Measurements from ENCODE around the gene CLN5.
"Not testable (repeated sequence)": the region's sequence is repeated elsewhere in the genome, so short reads cannot be mapped to it uniquely, and the experiment has no call there.

CLN5 gene

GRCh38 chr13:76991796-76992547 lies at the start of gene CLN5:
Gene CLN5 (plus strand): TSS chr13:76992081. CDS start chr13:76992099, 18 bp downstream.
- DNase-seq: peak; percentile 88 to 95

GRCh38 chr13:76942363-76942762 lies 49.5 kb upstream of the CLN5 start:
- DNase-seq: no peak

DNA sequence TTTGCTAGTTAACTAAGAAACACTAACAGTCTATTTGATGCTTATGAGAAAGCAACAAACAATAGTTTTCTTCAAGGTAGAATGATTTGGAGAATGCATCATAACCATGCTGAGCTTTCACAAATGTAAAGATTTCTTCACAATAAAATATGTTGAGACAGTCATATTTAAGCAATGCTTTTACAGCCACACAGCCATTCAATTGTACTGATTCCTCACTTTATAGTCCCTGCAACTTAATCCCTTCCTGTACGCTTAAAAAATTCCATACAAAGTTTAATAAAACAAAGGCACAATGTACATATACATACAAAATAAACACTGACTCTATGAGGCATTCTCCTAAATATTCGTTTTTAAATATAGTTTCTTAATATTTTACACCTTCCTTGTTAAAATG lies 48.2 kb upstream of the CLN5 start:
- DNase-seq: no peak

GRCh38 chr13:76944456-76944855 lies 47.4 kb upstream of the CLN5 start:
- DNase-seq: peak in 1 of 2 experiments; percentile 15

DNA sequence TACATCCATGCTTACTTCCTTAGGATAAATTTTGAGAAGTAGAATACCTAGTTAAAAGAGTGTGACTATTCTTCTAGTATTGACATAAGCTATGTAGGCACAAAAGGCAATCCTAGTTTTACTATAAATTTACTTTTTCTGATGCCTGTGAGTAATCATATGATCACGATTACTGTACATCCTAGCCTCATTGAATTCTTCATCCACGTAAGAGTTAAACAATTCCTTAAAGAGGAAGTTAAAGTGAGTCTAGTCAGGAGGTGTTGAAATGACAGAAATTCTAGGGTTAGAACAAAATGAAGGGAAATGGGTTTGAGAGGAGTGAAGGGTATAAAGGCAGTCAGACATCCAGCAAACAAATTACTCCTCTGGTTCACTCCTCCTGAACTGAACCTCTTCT lies 43.7 kb upstream of the CLN5 start, which contains the start of gene ACOD1:
ACOD1 (plus strand) TSS at position 363 of the 400 bp plus-strand sequence. CDS start 48 bp downstream, outside the sequence.
- peak; percentile 47 to 53 for DNase-seq

GRCh38 chr13:76950101-76950500 lies 41.8 kb upstream of the CLN5 start:
- DNase-seq: no peak

DNA sequence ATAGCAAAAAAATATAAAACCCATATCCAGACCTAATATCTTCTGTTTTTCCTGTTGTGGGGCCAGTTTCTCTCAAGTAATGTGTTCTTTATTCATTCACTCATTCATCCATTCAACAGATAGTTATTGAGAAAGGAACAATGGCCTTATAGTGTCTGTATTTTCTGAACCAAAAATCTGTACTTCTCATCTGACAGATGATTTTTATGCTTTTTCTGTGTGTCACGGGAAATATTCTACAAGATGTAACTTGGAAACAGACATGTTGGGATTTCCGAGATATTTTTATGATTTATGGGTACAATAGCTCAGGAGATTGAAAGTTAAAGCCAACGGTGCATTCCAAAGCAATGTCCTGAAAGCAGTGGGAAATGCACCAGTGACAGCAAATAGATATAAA lies 37.9 kb upstream of the CLN5 start:
- no peak for DNase-seq

DNA sequence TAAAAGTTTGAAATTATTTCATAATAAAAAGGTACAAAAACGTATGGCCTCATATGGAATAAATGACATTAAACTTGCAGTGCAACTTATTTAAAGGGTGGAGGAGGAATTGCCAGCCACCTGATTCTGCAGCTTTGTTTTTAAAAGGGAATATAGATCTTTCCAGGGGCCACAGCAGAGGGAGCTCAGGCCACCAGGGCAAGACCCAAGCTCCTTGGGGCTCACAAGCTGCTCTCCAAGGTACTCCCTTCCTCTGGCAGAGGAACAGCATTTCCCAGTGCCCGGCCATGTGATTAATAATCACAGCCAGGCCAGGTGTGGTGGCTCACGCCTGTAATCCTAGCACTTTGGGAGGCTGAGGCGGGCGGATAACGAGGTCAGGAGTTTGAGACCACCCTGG lies 37.3 kb upstream of the CLN5 start:
- no peak for DNase-seq

GRCh38 chr13:76955193-76955592 lies 36.7 kb upstream of the CLN5 start:
- no peak for DNase-seq

- DNase-seq: no peak
These were observed 36.2 kb upstream of the CLN5 start for GRCh38 chr13:76955661-76956060.

DNA sequence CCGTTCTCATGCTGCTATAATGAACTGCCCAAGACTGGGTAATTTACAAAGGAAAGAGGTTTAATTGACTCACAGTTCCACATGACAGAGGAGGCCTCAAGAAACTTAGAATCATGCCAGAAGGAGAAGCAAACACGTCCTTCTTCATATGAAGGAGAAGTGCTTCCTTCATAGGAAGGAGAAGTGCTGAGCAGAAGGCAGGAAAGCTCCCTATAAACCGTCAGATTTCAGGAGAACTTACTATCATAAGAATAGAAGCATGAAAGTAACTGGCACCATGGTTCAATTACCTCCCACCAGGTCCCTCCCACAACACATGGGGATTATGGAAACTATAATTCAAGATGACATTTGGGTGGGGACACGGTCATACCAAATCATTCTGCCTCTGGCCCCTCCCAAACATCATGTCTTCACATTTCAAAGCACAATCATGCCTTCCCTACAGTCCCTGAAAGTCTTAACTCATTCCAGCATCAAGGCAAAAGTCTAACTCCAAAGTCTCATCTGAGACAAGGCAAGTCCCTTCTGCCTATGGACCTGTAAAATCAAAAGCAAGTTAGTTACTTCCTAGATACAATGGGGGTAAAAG lies 32.9 kb upstream of the CLN5 start:
- no peak for DNase-seq

GRCh38 chr13:76959734-76960133 lies 32.1 kb upstream of the CLN5 start:
- DNase-seq: not testable (repeated sequence)

- no peak for DNase-seq
These were observed 26.0 kb upstream of the CLN5 start for GRCh38 chr13:76965759-76966421.

- no peak for DNase-seq
These were observed 24.9 kb upstream of the CLN5 start for GRCh38 chr13:76967031-76967430.

DNA sequence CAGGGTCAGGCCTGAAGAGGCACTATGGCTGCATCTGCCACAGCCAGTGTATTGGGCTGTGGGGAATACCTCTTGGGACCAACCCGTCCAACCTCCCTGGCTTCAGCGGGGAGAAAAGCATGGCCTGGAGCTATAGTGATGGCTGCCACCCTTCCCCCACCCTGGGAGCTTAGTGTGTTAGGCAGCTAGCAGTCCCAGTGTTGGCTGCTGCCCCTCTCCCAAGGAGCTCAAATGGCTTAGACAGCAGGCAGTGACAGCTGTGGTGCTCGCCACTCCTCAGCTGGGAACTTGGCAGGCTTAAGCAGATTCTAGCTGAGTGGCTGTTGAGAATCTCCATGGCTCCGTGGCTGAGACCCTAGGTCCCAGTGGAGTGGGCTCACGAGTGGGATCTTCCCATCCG lies 23.8 kb upstream of the CLN5 start:
- no peak for DNase-seq

DNA sequence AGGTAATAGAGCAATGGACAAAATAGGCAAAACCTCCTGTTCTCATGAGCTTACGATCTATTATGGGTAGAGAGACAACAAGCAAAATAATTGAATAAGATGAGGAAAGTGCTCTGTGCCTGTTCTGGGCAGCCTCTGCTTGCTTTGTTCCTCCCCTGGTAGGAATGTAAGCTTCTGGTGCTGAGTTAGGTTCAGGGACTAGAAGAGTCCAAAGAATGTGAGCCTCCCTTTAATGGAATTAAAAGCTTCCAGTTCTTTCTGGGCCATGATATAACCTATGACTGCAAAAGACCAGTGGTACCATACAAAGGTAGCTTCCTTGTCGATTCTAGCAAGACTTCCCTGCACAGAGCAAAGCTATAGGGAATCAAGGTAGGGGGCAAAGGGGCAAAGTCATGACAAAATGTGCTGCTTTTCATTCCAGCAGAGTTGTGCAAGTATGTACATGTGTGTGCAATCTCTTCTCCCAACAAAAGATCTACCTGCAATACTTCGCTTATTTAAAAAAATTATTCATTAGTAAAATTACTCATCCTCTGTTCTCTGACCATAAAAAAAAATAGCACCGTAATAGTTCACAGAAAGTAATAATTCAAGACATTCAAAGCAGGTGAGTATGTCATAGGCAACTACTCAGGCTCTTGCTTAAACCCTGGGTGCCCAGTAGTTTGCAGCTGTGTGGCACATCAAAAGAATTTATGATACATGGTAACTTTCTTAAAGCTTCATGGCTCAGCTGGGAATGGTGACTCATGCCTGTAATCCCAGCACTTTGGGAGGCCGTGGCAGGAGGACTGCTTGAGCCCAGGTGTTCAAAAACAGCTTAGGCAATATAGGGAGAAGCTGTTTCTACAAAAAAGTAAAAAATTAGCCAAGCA lies 22.2 kb upstream of the CLN5 start:
- no peak for DNase-seq

DNA sequence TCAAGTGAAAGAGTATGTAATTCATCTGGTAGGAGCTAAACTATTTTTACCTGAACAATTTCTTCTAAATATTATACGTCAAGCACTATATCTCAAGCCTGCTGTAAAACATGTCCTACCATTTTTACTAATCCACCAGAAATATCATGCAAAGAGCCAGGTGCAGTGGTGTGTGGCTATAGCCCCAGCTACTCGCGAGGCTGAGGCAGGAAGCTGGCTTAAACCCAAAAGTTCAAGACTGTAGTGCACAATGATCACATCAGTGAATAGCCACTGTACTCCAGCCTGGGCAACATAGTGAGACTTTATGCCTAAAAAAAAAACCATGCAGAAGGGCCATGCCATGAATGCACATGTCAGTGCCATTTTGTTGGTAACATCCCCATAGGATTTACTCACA lies 20.7 kb upstream of the CLN5 start:
- no peak for DNase-seq

DNA sequence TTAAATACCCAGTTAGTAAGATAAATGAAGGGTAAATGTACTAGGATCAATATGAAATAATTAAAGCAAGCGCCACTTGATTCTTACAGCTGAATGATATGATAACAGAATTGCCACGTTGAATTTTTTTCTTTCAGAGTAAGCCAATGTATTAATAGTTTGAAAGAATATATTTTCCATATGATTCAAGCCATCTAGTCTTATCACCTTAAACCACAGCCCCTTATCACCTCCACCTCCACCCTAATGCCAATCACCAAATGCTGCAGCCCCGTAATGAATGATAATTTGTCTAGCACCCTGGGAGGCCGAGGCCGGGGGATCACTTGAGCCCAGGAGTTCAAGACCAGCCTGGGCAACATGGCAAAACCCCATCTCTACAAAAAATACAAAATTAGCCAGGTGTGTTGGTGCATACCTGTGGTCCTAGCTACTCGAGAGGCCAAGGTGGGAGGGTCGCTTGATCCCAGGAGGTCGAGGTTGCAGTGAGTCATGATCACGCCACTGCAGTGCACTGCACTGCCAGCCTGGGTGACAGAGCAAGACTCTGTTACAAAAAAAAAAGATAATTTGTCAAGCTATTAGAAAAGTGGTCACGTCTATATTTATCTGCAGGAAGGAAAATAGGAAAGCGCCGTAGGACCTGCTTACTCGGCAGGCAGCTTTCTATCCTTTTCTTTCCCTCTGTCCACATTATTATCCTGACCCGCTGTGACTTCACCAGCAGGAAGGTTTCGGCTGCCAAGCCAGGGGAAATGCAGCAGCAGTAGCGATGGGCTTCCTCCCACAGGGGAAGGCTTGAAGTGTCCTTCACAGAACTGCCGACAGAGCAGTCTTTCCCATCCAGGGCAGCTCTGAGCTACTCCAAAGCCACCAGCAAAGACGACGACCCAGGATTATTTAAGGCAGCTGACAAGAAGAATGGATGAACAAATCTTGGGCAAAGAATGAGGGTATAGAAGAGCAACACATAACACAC lies 19.7 kb upstream of the CLN5 start:
- no peak for DNase-seq

DNA sequence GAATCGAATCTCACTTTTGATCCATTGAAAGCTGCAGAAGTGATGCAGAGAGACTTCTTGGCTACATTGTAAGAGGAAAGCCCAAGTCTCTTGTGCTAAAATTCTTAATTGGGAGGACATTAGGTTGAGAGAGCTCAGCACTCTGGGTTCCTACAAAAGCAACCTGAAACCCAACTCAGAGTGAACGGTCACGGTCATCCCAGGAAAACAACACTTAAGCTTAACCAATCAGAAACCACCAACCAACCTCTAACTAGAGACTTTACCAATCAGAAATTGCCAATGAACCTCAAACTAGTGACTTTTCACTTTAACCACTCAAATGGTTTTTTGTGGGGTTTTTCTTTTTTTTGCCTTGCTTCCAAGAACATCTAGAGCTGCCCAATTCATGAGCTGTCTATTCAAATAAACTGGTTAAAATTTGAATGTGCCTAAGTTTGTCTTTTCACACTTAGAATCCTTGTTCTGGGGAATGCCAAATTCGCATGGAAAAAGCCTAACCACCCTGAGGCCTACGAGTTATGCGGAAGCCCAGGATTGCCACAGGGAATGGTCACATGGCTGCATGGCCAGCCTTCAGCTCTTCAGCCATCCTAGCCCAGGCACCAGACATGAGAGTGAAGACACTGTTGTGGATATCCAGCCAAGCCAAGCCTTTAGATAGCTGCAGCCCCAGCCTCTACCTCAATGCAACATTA lies 17.8 kb upstream of the CLN5 start:
- no peak for DNase-seq

GRCh38 chr13:76974618-76974975 lies 17.3 kb upstream of the CLN5 start:
- no peak for DNase-seq

DNA sequence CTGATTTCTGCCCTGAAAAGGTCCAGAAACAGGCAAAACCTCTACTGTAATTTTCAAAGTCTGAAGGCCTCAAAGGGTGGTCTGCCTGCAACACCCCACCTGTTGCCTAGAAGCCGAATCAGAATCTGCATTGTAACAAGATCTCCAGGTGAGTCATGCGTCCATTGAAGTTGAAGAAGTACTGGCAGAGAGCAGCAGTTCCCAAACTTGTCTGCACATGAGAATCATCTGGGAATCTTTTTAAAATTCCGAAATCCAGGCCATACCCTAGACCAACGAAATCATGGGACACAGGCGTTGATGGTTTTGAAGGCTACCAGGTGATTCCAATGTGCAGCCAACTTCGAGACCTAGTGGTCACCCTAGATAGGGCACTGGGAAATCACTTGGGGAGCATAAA lies 16.0 kb upstream of the CLN5 start:
- DNase-seq: no peak

Measured in Kasumi-1 (cell line).